NCI-H1436 (cell line): ENCODE results near the gene DPP6.
"Not testable (repeated sequence)": the region's sequence is repeated elsewhere in the genome, so short reads cannot be mapped to it uniquely, and the experiment has no call there.

Experiments used
- DNase-seq: peaks from one replicate; lab custom pipeline; 2025; lab: John Stamatoyannopoulos, UW

Gene DPP6

GRCh38 chr7:154666768-154667167, 614.6 kb downstream of the DPP6 start:
- DNase-seq = no peak

GRCh38 chr7:154672659-154673415, 620.6 kb downstream of the DPP6 start:
- peak; percentile 80 for DNase-seq

GRCh38 chr7:154674191-154674590, 622.0 kb downstream of the DPP6 start:
- no peak for DNase-seq

GRCh38 chr7:154675560-154675959, 623.4 kb downstream of the DPP6 start:
- DNase-seq = no peak

- DNase-seq = not testable (repeated sequence)
Observed at GRCh38 chr7:154676033-154676421, 623.8 kb downstream of the DPP6 start.

- no peak for DNase-seq
Observed at GRCh38 chr7:154676422-154677073, 624.4 kb downstream of the DPP6 start.

GRCh38 chr7:154677454-154677853, 625.3 kb downstream of the DPP6 start:
- DNase-seq = no peak

GRCh38 chr7:154678001-154678550, 625.9 kb downstream of the DPP6 start:
- not testable (repeated sequence) for DNase-seq

- DNase-seq = no peak
Observed at GRCh38 chr7:154679379-154680053, 627.3 kb downstream of the DPP6 start.

- no peak for DNase-seq
Observed at GRCh38 chr7:154680894-154681659, 628.9 kb downstream of the DPP6 start.

- DNase-seq = no peak
Observed at GRCh38 chr7:154682003-154682402, 629.8 kb downstream of the DPP6 start.

- DNase-seq = no peak
Observed at GRCh38 chr7:154684666-154685563, 632.7 kb downstream of the DPP6 start.

- no peak for DNase-seq
Observed at GRCh38 chr7:154685564-154685901, 633.3 kb downstream of the DPP6 start.

- no peak for DNase-seq
Observed at GRCh38 chr7:154686305-154686704, 634.1 kb downstream of the DPP6 start.

- no peak for DNase-seq
Observed at GRCh38 chr7:154688952-154689351, 636.8 kb downstream of the DPP6 start.

- DNase-seq = no peak
Observed at GRCh38 chr7:154690411-154690810, 638.2 kb downstream of the DPP6 start.

GRCh38 chr7:154693661-154694060, 641.5 kb downstream of the DPP6 start:
- DNase-seq = no peak

- no peak for DNase-seq
Observed at GRCh38 chr7:154695836-154696235, 643.6 kb downstream of the DPP6 start.

- no peak for DNase-seq
Observed at GRCh38 chr7:154696556-154696955, 644.4 kb downstream of the DPP6 start.

GRCh38 chr7:154698726-154699291, 646.6 kb downstream of the DPP6 start:
- DNase-seq = no peak

GRCh38 chr7:154699417-154699816, 647.2 kb downstream of the DPP6 start:
- no peak for DNase-seq
